Panc1 (cell line): Measurements from ENCODE around the gene MRPS17.

ENCODE experiments used
- CTCF ChIP-seq: fragments of 450-650 bp; IDR thresholded peaks from 2 replicates; pipeline ENCODE4 v1.5.1; 2017; ENCODE audit warnings: mild to moderate bottlenecking
- POLR2AphosphoS5 ChIP-seq: IDR thresholded peaks from 2 replicates; pipeline ENCODE4 v1.6.1; 2012; ENCODE audit warnings: mild to moderate bottlenecking, low read depth, low read length, moderate library complexity
- REST ChIP-seq, 2 experiments: IDR thresholded peaks; 2 replicates each; pipeline ENCODE4 v1.6.1; 2011 to 2012; ENCODE audit warnings: low read depth in 2 of 2, control low read depth in 1 of 2, low read length in 1 of 2, mild to moderate bottlenecking in 1 of 2, moderate library complexity in 1 of 2; ENCODE audit not compliant: insufficient read depth in 1 of 2
- SIN3A ChIP-seq: IDR thresholded peaks from 2 replicates; pipeline ENCODE4 v1.6.1; 2012; ENCODE audit warnings: low read depth, mild to moderate bottlenecking, low read length, moderate library complexity, borderline replicate concordance; ENCODE audit not compliant: insufficient read depth
- TCF7L2 ChIP-seq: IDR thresholded peaks from 2 replicates; pipeline ENCODE4 v1.6.1; 2011; ENCODE audit warnings: mild to moderate bottlenecking, low read depth, low read length, inconsistent platforms

GRCh38 chr7:55992346-55992745 is 40.7 kb downstream of the MRPS17 start:
- TF ChIP-seq REST (IDR thresholded peaks at IDR 0.05; ENCODE audit: insufficient read depth in 1 of 2, low read depth in 2 of 2, low read length in 1 of 2) (no peak), CTCF (no peak), SIN3A (no peak), POLR2AphosphoS5 (no peak), TCF7L2 (no peak)
